Liver (tissue), 9 donors: ENCODE results near the gene PTPRN. TPM values are rescaled to one million over a fixed set of nuclear protein-coding genes. Genes with fewer than 3 reads are reported as not detected.

Experiments used
- DNase-seq: peaks from one replicate; pipeline ENCODE4 v3.0.0-alpha.2; 2017; ENCODE audit warnings: low spot score
- H3K27ac ChIP-seq, 2 donors: one replicate each; pipeline ENCODE4 v1.7.0; 2013; ENCODE audit warnings: inconsistent platforms in 2 of 2, low read length in 2 of 2, control low read depth in 1 of 2, low read depth in 1 of 2, mild to moderate bottlenecking in 1 of 2
- H3K27me3 ChIP-seq, 4 donors: one replicate each; pipeline versions ENCODE4 v1.6.1 to v1.7.0; 2013; ENCODE audit warnings: low read length in 3 of 4, inconsistent platforms in 1 of 4, mild to moderate bottlenecking in 1 of 4, moderate library complexity in 1 of 4; ENCODE audit not compliant: control insufficient read depth in 4 of 4, insufficient read depth in 4 of 4
- H3K36me3 ChIP-seq, 4 donors: one replicate each; pipeline versions ENCODE4 v1.6.1 to v1.7.0; 2013; ENCODE audit warnings: low read length in 3 of 4, mild to moderate bottlenecking in 3 of 4, low read depth in 1 of 4, moderate library complexity in 1 of 4; ENCODE audit not compliant: control insufficient read depth in 4 of 4, insufficient read depth in 3 of 4
- H3K4me1 ChIP-seq, 4 donors: one replicate each; pipeline versions ENCODE4 v1.6.1 to v1.7.0; 2013; ENCODE audit warnings: low read length in 3 of 4, mild to moderate bottlenecking in 3 of 4, moderate library complexity in 1 of 4; ENCODE audit not compliant: control insufficient read depth in 4 of 4, insufficient read depth in 4 of 4
- H3K4me3 ChIP-seq, 3 donors: one replicate each; pipeline versions ENCODE4 v1.6.1 to v1.7.0; 2013; ENCODE audit warnings: low read length in 3 of 3, control low read depth in 1 of 3, low read depth in 1 of 3, mild to moderate bottlenecking in 1 of 3
- H3K9ac ChIP-seq, 2 donors: one replicate each; pipeline ENCODE4 v1.7.0; 2013; ENCODE audit warnings: low read length in 2 of 2, mild to moderate bottlenecking in 2 of 2, moderate library complexity in 2 of 2, control low read depth in 1 of 2, low read depth in 1 of 2
- H3K9me3 ChIP-seq, 4 donors: one replicate each; pipeline versions ENCODE4 v1.6.1 to v1.7.0; 2013; ENCODE audit warnings: low read length in 3 of 4; ENCODE audit not compliant: control insufficient read depth in 4 of 4
- ATF3 ChIP-seq: IDR thresholded peaks from 2 replicates; pipeline ENCODE4 v1.6.1; 2016; ENCODE audit warnings: antibody characterized with exemption
- EGR1 ChIP-seq, 2 donors: IDR thresholded peaks; 2 replicates each; pipeline ENCODE4 v1.6.1; 2016 to 2018; ENCODE audit warnings: antibody characterized with exemption in 2 of 2, low read depth in 2 of 2
- FOXA2 ChIP-seq: IDR thresholded peaks from 2 replicates; pipeline ENCODE4 v1.6.1; 2016; ENCODE audit warnings: antibody characterized with exemption
- HNF4A ChIP-seq, 2 donors: conservative IDR thresholded peaks; 2 replicates each; pipeline ENCODE4 v1.6.1; 2016; ENCODE audit warnings: antibody characterized with exemption in 2 of 2, mild to moderate bottlenecking in 2 of 2
- JUND ChIP-seq, 2 donors: IDR thresholded peaks; 2 replicates each; pipeline ENCODE4 v1.6.1; 2016; ENCODE audit warnings: antibody characterized with exemption in 2 of 2
- MAX ChIP-seq: IDR thresholded peaks from 2 replicates; pipeline ENCODE4 v1.6.1; 2016; ENCODE audit warnings: antibody characterized with exemption
- NR2F2 ChIP-seq: IDR thresholded peaks from 2 replicates; pipeline ENCODE4 v1.6.1; 2016; ENCODE audit warnings: antibody characterized with exemption
- RAD21 ChIP-seq, 2 donors: IDR thresholded peaks; 2 replicates each; pipeline ENCODE4 v1.6.1; 2016; ENCODE audit warnings: antibody characterized with exemption in 2 of 2, mild to moderate bottlenecking in 2 of 2
- RXRA ChIP-seq, 2 donors: IDR thresholded peaks; 2 replicates each; pipeline ENCODE4 v1.6.1; 2017 to 2018; ENCODE audit warnings: antibody characterized with exemption in 2 of 2, mild to moderate bottlenecking in 1 of 2
- SP1 ChIP-seq: IDR thresholded peaks from 2 replicates; pipeline ENCODE4 v1.6.1; 2018; ENCODE audit warnings: antibody characterized with exemption, mild to moderate bottlenecking
- ZBTB33 ChIP-seq: IDR thresholded peaks from 2 replicates; pipeline ENCODE4 v1.6.1; 2016; ENCODE audit warnings: antibody characterized with exemption
- WGBS: extraction: QIAGEN DNeasy Blood & Tissue Kit; methylation state at CpG from one replicate; pipeline ENCODE4 v1.1.7; 2013; 5-methylcytosine and 5-hydroxymethylcytosine counted together
- polyA plus RNA-seq, 2 donors: library from polyadenylated mRNA; stranded (reverse) in 1 of 2; unstranded in 1 of 2; fragments of 200-250 nt in 1 of 2; fragments of >200 nt in 1 of 2; fragmentation: Nextera tagmentation in 1 of 2; extraction: Ambion mirVana in 1 of 2; gene quantifications; one replicate each; pipeline versions ENCODE4 v1.2.1 to v1.2.3, GENCODE V29; 2013 to 2015
- total RNA-seq, 2 donors: library from RNA; depleted of rRNA; stranded (reverse); fragments of >200 nt; gene quantifications; one replicate each; pipeline ENCODE4 v1.2.3, GENCODE V29; 2014
- TF ChIP-seq, protein P1 (sequence below): fragments of 150-350 bp; IDR thresholded peaks from 2 replicates; pipeline ENCODE4 v1.5.1; 2017; ENCODE audit warnings: improper control_type of control experiment, low read depth, low read length; ENCODE audit not compliant: missing input control
- donor health status: healthy.
- donor health status: healthy.
- donor health status: healthy.
- donor health status: healthy.
- donor health status: healthy.

The PTPRN gene
- total and polyA plus RNA-seq, 4 donors = 2.2 TPM; not detected in 3

DNA sequence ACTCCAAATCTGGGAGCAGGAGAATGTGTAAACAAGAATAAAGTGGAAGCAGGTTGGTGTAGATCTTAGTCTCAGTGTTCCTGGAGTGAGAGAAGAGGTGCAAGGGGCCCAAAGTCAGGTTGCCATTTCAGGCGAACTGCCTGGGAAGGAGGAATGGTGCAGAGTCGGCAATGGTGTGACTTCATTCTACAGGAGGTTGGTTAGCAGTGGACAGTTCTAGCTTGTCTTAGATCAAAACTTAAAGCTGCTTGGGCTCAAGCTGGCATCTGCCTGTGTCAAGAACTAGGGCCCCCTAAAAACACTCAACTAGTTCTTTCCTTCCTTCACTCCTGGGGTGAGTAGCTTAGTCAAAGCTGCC lies 60.4 kb downstream of the PTPRN start:
- Histone ChIP-seq H3K27me3 (no peaks in the 10 kb centered on the region), H3K9me3 (no peaks in the 10 kb centered on the region), H3K4me3 (no peak overlapping the region), H3K9ac (no peak overlapping the region), H3K27ac (peak overlapping the region; percentile 73 to 96), H3K36me3 (peaks cover 0 to 3% (median 0%) of the 10 kb centered on the region in 4 donors), H3K4me1 (peaks cover 20 to 73% (median 58%) of the 10 kb centered on the region in 4 donors)
- TF ChIP-seq EGR1 (IDR thresholded peaks at IDR 0.05; ENCODE audit: low read depth in 2 of 2) = no peak
- TF ChIP-seq RAD21 (IDR thresholded peaks at IDR 0.05) = no peak
- no peak for TF ChIP-seq RXRA (IDR thresholded peaks at IDR 0.05)
- TF ChIP-seq HNF4A (conservative IDR thresholded peaks at IDR 0.05) = no peak
- no peak for TF ChIP-seq FOXA2
- TF ChIP-seq MAX = no peak
- TF ChIP-seq JUND (IDR thresholded peaks at IDR 0.05) = no peak
- no peak for TF ChIP-seq NR2F2
- no peak for TF ChIP-seq ZBTB33
- TF ChIP-seq ATF3 = no peak
- TF ChIP-seq, protein P1, sequence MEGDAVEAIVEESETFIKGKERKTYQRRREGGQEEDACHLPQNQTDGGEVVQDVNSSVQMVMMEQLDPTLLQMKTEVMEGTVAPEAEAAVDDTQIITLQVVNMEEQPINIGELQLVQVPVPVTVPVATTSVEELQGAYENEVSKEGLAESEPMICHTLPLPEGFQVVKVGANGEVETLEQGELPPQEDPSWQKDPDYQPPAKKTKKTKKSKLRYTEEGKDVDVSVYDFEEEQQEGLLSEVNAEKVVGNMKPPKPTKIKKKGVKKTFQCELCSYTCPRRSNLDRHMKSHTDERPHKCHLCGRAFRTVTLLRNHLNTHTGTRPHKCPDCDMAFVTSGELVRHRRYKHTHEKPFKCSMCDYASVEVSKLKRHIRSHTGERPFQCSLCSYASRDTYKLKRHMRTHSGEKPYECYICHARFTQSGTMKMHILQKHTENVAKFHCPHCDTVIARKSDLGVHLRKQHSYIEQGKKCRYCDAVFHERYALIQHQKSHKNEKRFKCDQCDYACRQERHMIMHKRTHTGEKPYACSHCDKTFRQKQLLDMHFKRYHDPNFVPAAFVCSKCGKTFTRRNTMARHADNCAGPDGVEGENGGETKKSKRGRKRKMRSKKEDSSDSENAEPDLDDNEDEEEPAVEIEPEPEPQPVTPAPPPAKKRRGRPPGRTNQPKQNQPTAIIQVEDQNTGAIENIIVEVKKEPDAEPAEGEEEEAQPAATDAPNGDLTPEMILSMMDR = no peak
- 61% methylated on average over 2 of the region's 2 CpGs for WGBS
- no peak for DNase-seq

- H3K4me1 ChIP-seq = peaks cover 19 to 72% (median 58%) of the 10 kb centered on the region in 4 donors
- H3K27me3 ChIP-seq = no peaks in the 10 kb centered on the region
- H3K27ac ChIP-seq = peak overlapping the region; percentile 55 to 73
- DNase-seq = no peak
- 86% methylated on average over 17 of the region's 17 CpGs for WGBS
- peaks cover 0 to 3% (median 0%) of the 10 kb centered on the region in 4 donors for H3K36me3 ChIP-seq
- peak; percentile 31 for TF ChIP-seq SP1
- no peak for TF ChIP-seq ZBTB33
- H3K9me3 ChIP-seq = no peaks in the 10 kb centered on the region
- H3K9ac ChIP-seq = no peak overlapping the region
- H3K4me3 ChIP-seq = no peak overlapping the region
Measured at GRCh38 chr2:219247678-219248642, 61.2 kb downstream of the PTPRN start.
